ENCODE data around the gene LGALS14.

The LGALS14 gene

DNA sequence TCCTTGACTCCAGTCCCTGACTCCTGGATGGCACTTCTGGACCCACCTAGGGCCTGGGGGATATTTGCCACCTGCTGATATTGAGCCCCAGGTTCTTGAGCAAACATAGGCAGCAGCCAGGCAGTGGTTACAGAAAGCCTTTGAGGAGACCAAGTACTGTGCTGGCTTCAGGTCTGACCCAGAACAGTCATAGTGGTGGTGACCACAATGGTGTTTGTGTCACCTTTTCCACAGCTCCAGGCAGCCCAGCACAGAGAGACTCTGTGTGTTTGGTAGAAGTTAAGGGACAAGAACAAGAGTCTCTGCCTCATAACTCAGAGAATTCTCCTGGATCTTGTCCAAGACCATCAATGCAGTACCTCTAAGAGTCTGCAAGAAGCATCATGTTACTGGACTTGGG lies 48.1 kb downstream of the LGALS14 start:
- no peak for DNase-seq

DNA sequence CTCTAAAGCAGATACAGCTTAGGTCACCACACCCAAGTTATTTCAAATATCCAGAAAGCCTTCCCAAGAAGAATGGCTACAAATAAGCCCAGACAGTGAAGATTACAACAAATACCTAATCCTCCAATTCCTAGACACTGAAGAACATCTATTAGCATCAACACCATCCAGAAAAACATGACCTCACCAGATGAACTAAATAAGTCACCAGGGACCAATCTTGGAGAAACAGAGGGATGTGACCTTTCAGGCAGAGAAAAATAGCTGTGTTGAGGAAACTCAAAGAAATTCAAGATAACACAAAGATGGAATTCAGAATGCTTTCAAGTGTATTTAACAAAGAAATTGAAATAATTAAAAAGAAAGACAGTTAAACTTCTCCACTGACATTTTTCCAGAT lies 48.5 kb downstream of the LGALS14 start:
- no peak for DNase-seq

DNA sequence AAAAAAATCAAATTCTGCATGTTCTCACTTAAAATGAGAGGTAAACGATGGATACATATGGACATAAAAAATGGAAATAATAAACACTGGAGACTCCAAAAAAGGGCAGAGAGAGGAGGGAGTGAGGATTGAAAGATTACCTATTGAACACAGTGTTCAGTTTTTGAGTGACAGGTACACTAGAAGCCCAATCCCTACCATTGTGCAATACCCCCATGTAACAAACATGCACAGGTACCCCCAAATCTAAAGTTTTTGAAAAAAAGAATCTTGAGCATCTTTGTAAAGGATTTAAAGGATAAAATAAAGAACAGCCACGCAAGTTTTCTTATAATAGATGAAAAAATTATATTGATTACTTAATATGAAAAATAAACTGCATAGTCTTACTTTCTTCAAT lies 50.3 kb downstream of the LGALS14 start:
- no peak for DNase-seq

GRCh38 chr19:39754971-39755370 lies 50.7 kb downstream of the LGALS14 start:
- no peak for DNase-seq

All from 8988T (cell line).